SK-N-SH (cell line): ENCODE data around the gene TBL1X. TPM values are rescaled to one million over a fixed set of nuclear protein-coding genes. Genes with fewer than 3 reads are reported as not detected.

Source experiments
- CTCF ChIA-PET: fragments of 300-600, 350-600 bp; formaldehyde crosslinking; extraction: SDS; loops from one replicate; lab custom pipeline; 2021; lab: Yijun Ruan, JAX
- POLR2A ChIA-PET: fragments of 350-600 bp; sonication (Branson Sonifier 250); formaldehyde crosslinking; extraction: SDS; loops from one replicate; lab custom pipeline; 2020; ENCODE audit warnings: antibody characterized with exemption, inconsistent platforms; lab: Yijun Ruan, JAX
- DNase-seq: peaks from one replicate; pipeline ENCODE4 v3.0.0; 2012
- H2AFZ ChIP-seq: fragments of 200-600 bp; sonication (generic); 2 replicates; pipeline ENCODE4 v1.8.1; 2016; ENCODE audit warnings: antibody characterized with exemption, mild to moderate bottlenecking, low read depth
- H3F3A ChIP-seq: fragments of 200-600 bp; sonication (generic); replicated peaks from 2 replicates; pipeline ENCODE3; 2016; ENCODE audit warnings: antibody characterized with exemption, mild to moderate bottlenecking; ENCODE audit not compliant: insufficient read depth
- H3K27ac ChIP-seq, 2 experiments: fragments of 200-500 bp in 1 of 2; fragments of 200-600 bp in 1 of 2; sonication (Bioruptor generic) in 1 of 2; sonication (generic), shearing (Covaris generic) in 1 of 2; 2 replicates each; pipeline versions ENCODE4 v1.5.1 to v1.6.1; 2014 to 2016; ENCODE audit warnings: low read depth in 2 of 2, inconsistent platforms in 1 of 2, low read length in 1 of 2, mild to moderate bottlenecking in 1 of 2, mixed read lengths in 1 of 2
- H3K27me3 ChIP-seq: fragments of 200-600 bp; sonication (generic), shearing (Covaris generic); 2 replicates; pipeline ENCODE4 v1.6.1; 2016; ENCODE audit warnings: mixed run types; ENCODE audit not compliant: insufficient read depth
- H3K36me3 ChIP-seq, 2 experiments: fragments of 200-500 bp in 1 of 2; fragments of 200-600 bp in 1 of 2; sonication (Bioruptor generic) in 1 of 2; sonication (generic) in 1 of 2; replicated peaks in 1 of 2; 2 replicates each; pipeline versions ENCODE3 to v1.5.1; 2014 to 2016; ENCODE audit warnings: low read length in 1 of 2, mild to moderate bottlenecking in 1 of 2; ENCODE audit not compliant: insufficient read depth in 2 of 2, control insufficient read depth in 1 of 2
- H3K4me1 ChIP-seq, 2 experiments: fragments of 200-500 bp in 1 of 2; fragments of 200-600 bp in 1 of 2; sonication (Bioruptor generic) in 1 of 2; sonication (generic), shearing (Covaris generic) in 1 of 2; 2 replicates each; pipeline versions ENCODE4 v1.5.1 to v1.6.1; 2014 to 2016; ENCODE audit warnings: low read depth in 1 of 2, low read length in 1 of 2, mixed run types in 1 of 2; ENCODE audit not compliant: insufficient read depth in 2 of 2, control insufficient read depth in 1 of 2
- H3K4me2 ChIP-seq: fragments of 200-600 bp; sonication (generic), shearing (Covaris generic); 2 replicates; pipeline ENCODE4 v1.6.1; 2017; ENCODE audit warnings: mixed run types
- H3K4me3 ChIP-seq, 2 experiments: fragments of 200-500 bp in 1 of 2; fragments of 200-600 bp in 1 of 2; sonication (Bioruptor generic) in 1 of 2; sonication (generic), shearing (Covaris generic) in 1 of 2; 2 replicates each; pipeline versions ENCODE4 v1.5.1 to v1.8.1; 2014 to 2016; ENCODE audit warnings: low read depth in 2 of 2, inconsistent platforms in 1 of 2, low read length in 1 of 2, mild to moderate bottlenecking in 1 of 2, mixed read lengths in 1 of 2, moderate library complexity in 1 of 2
- H3K79me2 ChIP-seq: fragments of 200-600 bp; sonication (generic); 2 replicates; pipeline ENCODE4 v1.8.1; 2017; ENCODE audit warnings: mild to moderate bottlenecking; ENCODE audit not compliant: insufficient read depth
- H3K9ac ChIP-seq: fragments of 200-600 bp; sonication (generic); 2 replicates; pipeline ENCODE4 v1.6.1; 2017; ENCODE audit warnings: mixed run types
- H3K9me2 ChIP-seq: fragments of 200-600 bp; sonication (generic); 2 replicates; pipeline ENCODE4 v1.6.1; 2017; ENCODE audit warnings: mixed run types
- H3K9me3 ChIP-seq: fragments of 200-600 bp; sonication (generic); 2 replicates; pipeline ENCODE4 v1.6.1; 2017; ENCODE audit warnings: mixed run types, mild to moderate bottlenecking, moderate library complexity
- H4K20me1 ChIP-seq: fragments of 200-600 bp; sonication (generic); 2 replicates; pipeline ENCODE4 v1.6.1; 2017; ENCODE audit warnings: mild to moderate bottlenecking, mixed run types; ENCODE audit not compliant: insufficient read depth
- CHD2 ChIP-seq: fragments of 150-350 bp; IDR thresholded peaks from 2 replicates; pipeline ENCODE4 v1.6.1; 2018; ENCODE audit warnings: low read length; ENCODE audit not compliant: partially characterized antibody
- ELF1 ChIP-seq: IDR thresholded peaks from 2 replicates; pipeline ENCODE4 v1.4.0; 2012
- EP300 ChIP-seq, 2 experiments: IDR thresholded peaks; 2 replicates each; pipeline versions ENCODE4 v1.4.0 to v1.6.1; 2012; ENCODE audit warnings: borderline replicate concordance in 1 of 2, low read depth in 1 of 2, low read length in 1 of 2
- EZH2phosphoT487 ChIP-seq: fragments of 200-600 bp; sonication (generic); IDR thresholded peaks from 2 replicates; pipeline ENCODE4 v1.6.1; 2017; ENCODE audit warnings: low read depth, mixed run types, mild to moderate bottlenecking, antibody characterized with exemption, moderate library complexity, borderline replicate concordance
- FOSL2 ChIP-seq: IDR thresholded peaks from 2 replicates; pipeline ENCODE4 v1.4.0; 2012; ENCODE audit warnings: low read depth, mild to moderate bottlenecking, moderate library complexity, borderline replicate concordance
- FOXJ3 ChIP-seq: sonication (generic); formaldehyde crosslinking; IDR thresholded peaks from 2 replicates; pipeline ENCODE4 v1.5.1; 2020; ENCODE audit warnings: mild to moderate bottlenecking, missing genetic modification reagents
- GATA2 ChIP-seq: sonication (generic); formaldehyde crosslinking; IDR thresholded peaks from 2 replicates; pipeline ENCODE4 v1.5.0; 2020; ENCODE audit warnings: mild to moderate bottlenecking, missing genetic modification reagents
- IRF3 ChIP-seq: fragments of 150-350 bp; IDR thresholded peaks from 2 replicates; pipeline ENCODE4 v1.6.1; 2016; ENCODE audit warnings: mild to moderate bottlenecking, low read depth, low read length
- MEF2A ChIP-seq: IDR thresholded peaks from 2 replicates; pipeline ENCODE4 v1.4.0; 2012; ENCODE audit warnings: low read depth, borderline replicate concordance
- MXI1 ChIP-seq: IDR thresholded peaks from 2 replicates; pipeline ENCODE4 v1.6.1; 2012; ENCODE audit warnings: mild to moderate bottlenecking, low read depth, low read length, improper control_type of control experiment
- NFIC ChIP-seq: IDR thresholded peaks from 2 replicates; pipeline ENCODE4 v1.4.0; 2012; ENCODE audit warnings: borderline replicate concordance
- NRF1 ChIP-seq: IDR thresholded peaks from 2 replicates; pipeline ENCODE4 v1.6.1; 2012; ENCODE audit warnings: low read depth, mild to moderate bottlenecking, low read length
- PBX3 ChIP-seq: IDR thresholded peaks from 2 replicates; pipeline ENCODE4; 2012
- POLR2AphosphoS5 ChIP-seq: IDR thresholded peaks from 2 replicates; pipeline ENCODE4 v1.6.1; 2012; ENCODE audit warnings: low read depth, low read length
- RAD21 ChIP-seq: IDR thresholded peaks from 2 replicates; pipeline ENCODE4 v1.6.1; 2012; ENCODE audit warnings: mild to moderate bottlenecking, low read length
- RXRA ChIP-seq: IDR thresholded peaks from 2 replicates; pipeline ENCODE4 v1.4.0; 2012; ENCODE audit warnings: low read depth, mild to moderate bottlenecking, borderline replicate concordance
- TEAD4 ChIP-seq: IDR thresholded peaks from 2 replicates; pipeline ENCODE4 v1.4.0; 2012; ENCODE audit warnings: mild to moderate bottlenecking, borderline replicate concordance; ENCODE audit not compliant: insufficient read depth
- USF2 ChIP-seq: fragments of 150-350 bp; IDR thresholded peaks from 2 replicates; pipeline ENCODE4 v1.6.1; 2017; ENCODE audit warnings: antibody characterized with exemption, low read length, low read depth, borderline replicate concordance
- YY1 ChIP-seq: IDR thresholded peaks from 2 replicates; pipeline ENCODE4 v1.4.0; 2012; ENCODE audit warnings: low read depth, mild to moderate bottlenecking
- WGBS: methylation state at CpG from one replicate; pipeline ENCODE4 v1.1.6; 2017; ENCODE audit warnings: low lambda C conversion rate; 5-methylcytosine and 5-hydroxymethylcytosine counted together
- polyA plus RNA-seq, 3 experiments: library from polyadenylated mRNA; depleted of rRNA; stranded (reverse); fragments of >200 nt; gene quantifications; 2 replicates each; pipeline ENCODE4 v1.2.3, GENCODE V29; 2012
- TF ChIP-seq, protein P1 (sequence below): fragments of 200-600 bp; sonication (generic); IDR thresholded peaks from 2 replicates; pipeline ENCODE4 v1.6.1; 2017; ENCODE audit warnings: antibody characterized with exemption, mild to moderate bottlenecking, moderate library complexity
- TF ChIP-seq, protein P2 (sequence below): IDR thresholded peaks from 2 replicates; pipeline ENCODE4 v1.4.0; 2012; ENCODE audit warnings: low read depth, borderline replicate concordance

Gene TBL1X
- polyA plus RNA-seq, 1 of the 3 experiments (the other 2 are of a cell fraction) = 10.6 TPM

GRCh38 chrX:9518051-9518450 lies 53.2 kb downstream of the TBL1X start:
- no peaks in the 10 kb centered on the region for H3K36me3 ChIP-seq
- no peaks in the 10 kb centered on the region for H3K27me3 ChIP-seq
- 54% methylated on average over 4 of the region's 4 CpGs for WGBS
- DNase-seq = no peak
- CTCF ChIA-PET = no interaction called here
- POLR2A ChIA-PET = no interaction called here
- 0 out of 2 replicates have a peak, but pooled peaks cover 3% of the 10 kb centered on the region for H4K20me1 ChIP-seq
- TF ChIP-seq POLR2AphosphoS5 = no peak
- TF ChIP-seq ELF1 = no peak
- no peak for TF ChIP-seq YY1
- TF ChIP-seq NFIC = no peak
- TF ChIP-seq RAD21 = no peak
- TF ChIP-seq FOSL2 = no peak
- TF ChIP-seq NRF1 = no peak
- no peaks in the 10 kb centered on the region for H3K4me1 ChIP-seq
- H3K79me2 ChIP-seq = peaks cover 7% of the 10 kb centered on the region; the same call in 1 of the 2 replicates
- no peak overlapping the region for H3K4me3 ChIP-seq
- H3K27ac ChIP-seq = no peak overlapping the region
- H2AFZ ChIP-seq = no peak overlapping the region
- no peaks in the 10 kb centered on the region for H3F3A ChIP-seq
- no peak overlapping the region for H3K9ac ChIP-seq
- H3K9me3 ChIP-seq = no peaks in the 10 kb centered on the region
- H3K4me2 ChIP-seq = no peak overlapping the region
- H3K9me2 ChIP-seq = no peaks in the 10 kb centered on the region

DNA sequence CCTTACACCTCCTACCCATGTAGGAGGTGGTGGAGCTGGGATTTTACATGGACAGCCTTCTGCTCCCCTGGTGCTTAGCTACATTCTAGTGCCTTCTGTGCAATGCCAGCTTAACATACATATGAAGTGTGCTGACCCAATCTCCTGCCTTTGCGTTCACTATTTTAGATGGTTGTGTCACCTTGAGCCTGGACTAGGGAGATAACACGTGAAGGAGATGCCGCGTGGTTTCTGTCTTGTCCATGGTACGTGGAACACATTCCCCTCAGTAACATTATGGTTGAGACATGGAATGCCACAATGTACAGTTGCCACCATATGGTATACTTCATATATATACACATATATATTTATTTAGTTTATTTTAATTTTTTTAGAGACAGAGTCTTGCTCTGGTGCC lies 54.0 kb downstream of the TBL1X start:
- H3K9ac ChIP-seq = no peak overlapping the region
- WGBS = 75% methylated on average over 5 of the region's 5 CpGs
- ChIA-PET POLR2A (no interaction called here), CTCF (no interaction called here)
- no peak overlapping the region for H3K27ac ChIP-seq
- H3K79me2 ChIP-seq = peaks cover 7% of the 10 kb centered on the region; the same call in 1 of the 2 replicates
- H3F3A ChIP-seq = no peaks in the 10 kb centered on the region
- no peak for DNase-seq
- no peaks in the 10 kb centered on the region for H3K36me3 ChIP-seq
- no peaks in the 10 kb centered on the region for H3K9me3 ChIP-seq
- TF ChIP-seq ELF1 (no peak), CHD2 (no peak), MXI1 (no peak), TEAD4 (no peak), POLR2AphosphoS5 (no peak), IRF3 (no peak), EP300 (IDR thresholded peaks at IDR 0.05; ENCODE audit: borderline replicate concordance in 1 of 2, low read depth in 1 of 2, low read length in 1 of 2) (no peak), MEF2A (no peak), YY1 (no peak), PBX3 (no peak), GATA2 (CRISPR knock-in tag) (no peak), USF2 (no peak), RXRA (no peak), EZH2phosphoT487 (no peak), FOXJ3 (CRISPR knock-in tag) (no peak)
- TF ChIP-seq, protein P1, sequence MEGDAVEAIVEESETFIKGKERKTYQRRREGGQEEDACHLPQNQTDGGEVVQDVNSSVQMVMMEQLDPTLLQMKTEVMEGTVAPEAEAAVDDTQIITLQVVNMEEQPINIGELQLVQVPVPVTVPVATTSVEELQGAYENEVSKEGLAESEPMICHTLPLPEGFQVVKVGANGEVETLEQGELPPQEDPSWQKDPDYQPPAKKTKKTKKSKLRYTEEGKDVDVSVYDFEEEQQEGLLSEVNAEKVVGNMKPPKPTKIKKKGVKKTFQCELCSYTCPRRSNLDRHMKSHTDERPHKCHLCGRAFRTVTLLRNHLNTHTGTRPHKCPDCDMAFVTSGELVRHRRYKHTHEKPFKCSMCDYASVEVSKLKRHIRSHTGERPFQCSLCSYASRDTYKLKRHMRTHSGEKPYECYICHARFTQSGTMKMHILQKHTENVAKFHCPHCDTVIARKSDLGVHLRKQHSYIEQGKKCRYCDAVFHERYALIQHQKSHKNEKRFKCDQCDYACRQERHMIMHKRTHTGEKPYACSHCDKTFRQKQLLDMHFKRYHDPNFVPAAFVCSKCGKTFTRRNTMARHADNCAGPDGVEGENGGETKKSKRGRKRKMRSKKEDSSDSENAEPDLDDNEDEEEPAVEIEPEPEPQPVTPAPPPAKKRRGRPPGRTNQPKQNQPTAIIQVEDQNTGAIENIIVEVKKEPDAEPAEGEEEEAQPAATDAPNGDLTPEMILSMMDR = no peak
- TF ChIP-seq, protein P2, sequence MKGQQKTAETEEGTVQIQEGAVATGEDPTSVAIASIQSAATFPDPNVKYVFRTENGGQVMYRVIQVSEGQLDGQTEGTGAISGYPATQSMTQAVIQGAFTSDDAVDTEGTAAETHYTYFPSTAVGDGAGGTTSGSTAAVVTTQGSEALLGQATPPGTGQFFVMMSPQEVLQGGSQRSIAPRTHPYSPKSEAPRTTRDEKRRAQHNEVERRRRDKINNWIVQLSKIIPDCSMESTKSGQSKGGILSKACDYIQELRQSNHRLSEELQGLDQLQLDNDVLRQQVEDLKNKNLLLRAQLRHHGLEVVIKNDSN = no peak
- H3K27me3 ChIP-seq = no peaks in the 10 kb centered on the region
- H3K4me3 ChIP-seq = no peak overlapping the region
- 0 out of 2 replicates have a peak, but pooled peaks cover 3% of the 10 kb centered on the region for H4K20me1 ChIP-seq
- no peaks in the 10 kb centered on the region for H3K4me1 ChIP-seq
- no peak overlapping the region for H3K4me2 ChIP-seq
- no peaks in the 10 kb centered on the region for H3K9me2 ChIP-seq
- H2AFZ ChIP-seq = no peak overlapping the region
